DOHH2 (cell line): ENCODE results near the gene UACA.

Experiments used
- H3F3A ChIP-seq: fragments of 200-600 bp; sonication (generic), shearing (Covaris generic); 2 replicates; pipeline ENCODE4 v1.6.0; 2016; ENCODE audit warnings: antibody characterized with exemption, mild to moderate bottlenecking; ENCODE audit not compliant: control insufficient read depth, insufficient read depth
- H3K27ac ChIP-seq: fragments of 200-600 bp; sonication (generic); 2 replicates; pipeline ENCODE4 v1.5.1; 2014; ENCODE audit warnings: low read depth, mild to moderate bottlenecking, low read length, moderate library complexity
- H3K27me3 ChIP-seq: fragments of 200-600 bp; sonication (generic); 2 replicates; pipeline ENCODE4 v1.6.1; 2014; ENCODE audit warnings: mild to moderate bottlenecking, low read length, mixed read lengths; ENCODE audit not compliant: control insufficient read depth
- H3K36me3 ChIP-seq: fragments of 200-600 bp; sonication (generic); 2 replicates; pipeline ENCODE4 v1.6.1; 2014; ENCODE audit warnings: mild to moderate bottlenecking, low read length, moderate library complexity, mixed read lengths; ENCODE audit not compliant: control insufficient read depth
- H3K4me1 ChIP-seq: fragments of 200-600 bp; sonication (generic); 2 replicates; pipeline ENCODE4 v1.6.1; 2014; ENCODE audit warnings: mild to moderate bottlenecking, low read length, mixed read lengths; ENCODE audit not compliant: control insufficient read depth
- H3K4me2 ChIP-seq: fragments of 200-600 bp; sonication (generic); 2 replicates; pipeline ENCODE4 v1.6.0; 2014; ENCODE audit warnings: mild to moderate bottlenecking, low read length, moderate library complexity
- H3K4me3 ChIP-seq: fragments of 200-600 bp; sonication (generic); 2 replicates; pipeline ENCODE4 v1.5.1; 2014; ENCODE audit warnings: mild to moderate bottlenecking, low read length, mixed read lengths
- H3K79me2 ChIP-seq: fragments of 200-600 bp; sonication (generic); 2 replicates; pipeline ENCODE4 v1.6.1; 2014; ENCODE audit warnings: mild to moderate bottlenecking, low read length, mixed read lengths; ENCODE audit not compliant: control insufficient read depth
- H3K9me2 ChIP-seq: fragments of 200-600 bp; sonication (generic); replicated peaks from 2 replicates; pipeline ENCODE4 v1.6.1; 2014; ENCODE audit warnings: mild to moderate bottlenecking, low read length, mixed read lengths; ENCODE audit not compliant: control insufficient read depth
- H3K9me3 ChIP-seq: fragments of 200-600 bp; sonication (generic); 2 replicates; pipeline ENCODE4 v1.6.1; 2014; ENCODE audit warnings: antibody characterized with exemption, low read length, mixed read lengths; ENCODE audit not compliant: control insufficient read depth, insufficient read depth
- H4K20me1 ChIP-seq: fragments of 200-600 bp; sonication (generic); 2 replicates; pipeline ENCODE4 v1.6.0; 2014; ENCODE audit warnings: low read depth, mild to moderate bottlenecking, antibody characterized with exemption, low read length, moderate library complexity; ENCODE audit not compliant: control insufficient read depth, insufficient read depth
- CTCF ChIP-seq: fragments of 200-600 bp; sonication (generic); IDR thresholded peaks from one replicate; pipeline ENCODE4 v1.5.1; 2014; ENCODE audit warnings: antibody characterized with exemption, mild to moderate bottlenecking, low read depth, low read length; ENCODE audit not compliant: poor library complexity, severe bottlenecking
- EZH2phosphoT487 ChIP-seq: fragments of 200-600 bp; sonication (generic); IDR thresholded peaks from 2 replicates; pipeline ENCODE4 v1.6.1; 2017; ENCODE audit warnings: borderline replicate concordance, mild to moderate bottlenecking, antibody characterized with exemption, low read length, moderate library complexity, mixed read lengths

The UACA gene

GRCh38 chr15:70788114-70789049 lies 25.0 kb upstream of the UACA start:
- TF ChIP-seq CTCF (no peak), EZH2phosphoT487 (no peak)
- no peaks in the 10 kb centered on the region for H3K27me3 ChIP-seq
- no peaks in the 10 kb centered on the region for H3F3A ChIP-seq
- H3K4me2 ChIP-seq: no peak overlapping the region
- H3K27ac ChIP-seq: no peak overlapping the region
- H3K9me2 ChIP-seq: no peaks in the 10 kb centered on the region
- H3K4me1 ChIP-seq: no peaks in the 10 kb centered on the region
- H3K36me3 ChIP-seq: no peaks in the 10 kb centered on the region
- no peaks in the 10 kb centered on the region for H4K20me1 ChIP-seq
- H3K79me2 ChIP-seq: no peaks in the 10 kb centered on the region
- H3K4me3 ChIP-seq: no peak overlapping the region
- H3K9me3 ChIP-seq: no peaks in the 10 kb centered on the region

GRCh38 chr15:70786996-70787395 lies 23.6 kb upstream of the UACA start:
- Histone ChIP-seq H3K4me1 (no peaks in the 10 kb centered on the region), H3K27me3 (no peaks in the 10 kb centered on the region), H3K4me3 (no peak overlapping the region), H3K79me2 (no peaks in the 10 kb centered on the region), H3K9me2 (no peaks in the 10 kb centered on the region), H3K27ac (no peak overlapping the region), H3K4me2 (no peak overlapping the region), H3K36me3 (no peaks in the 10 kb centered on the region), H3K9me3 (no peaks in the 10 kb centered on the region), H4K20me1 (no peaks in the 10 kb centered on the region), H3F3A (no peaks in the 10 kb centered on the region)
- TF ChIP-seq CTCF (no peak), EZH2phosphoT487 (no peak)

- Histone ChIP-seq H3K36me3 (no peaks in the 10 kb centered on the region), H3K27me3 (no peaks in the 10 kb centered on the region), H3K4me2 (no peak overlapping the region), H4K20me1 (no peaks in the 10 kb centered on the region), H3K9me3 (no peaks in the 10 kb centered on the region), H3K4me3 (no peak overlapping the region), H3K27ac (no peak overlapping the region), H3F3A (no peaks in the 10 kb centered on the region), H3K9me2 (no peaks in the 10 kb centered on the region), H3K79me2 (no peaks in the 10 kb centered on the region), H3K4me1 (no peaks in the 10 kb centered on the region)
- TF ChIP-seq EZH2phosphoT487 (no peak), CTCF (no peak)
These were observed 20.3 kb upstream of the UACA start for GRCh38 chr15:70783610-70784022.
